Measurements from ENCODE around the gene SNED1. TPM values are rescaled to one million over a fixed set of nuclear protein-coding genes. Genes with fewer than 3 reads are reported as not detected.
A peak's percentile ranks its signal among the peaks of the same experiment; 100 is the strongest.

SNED1 gene
- total and polyA plus RNA-seq, 3 experiments from 2014 or later = 0.90 to 3.5 (median 1.8) TPM

DNA sequence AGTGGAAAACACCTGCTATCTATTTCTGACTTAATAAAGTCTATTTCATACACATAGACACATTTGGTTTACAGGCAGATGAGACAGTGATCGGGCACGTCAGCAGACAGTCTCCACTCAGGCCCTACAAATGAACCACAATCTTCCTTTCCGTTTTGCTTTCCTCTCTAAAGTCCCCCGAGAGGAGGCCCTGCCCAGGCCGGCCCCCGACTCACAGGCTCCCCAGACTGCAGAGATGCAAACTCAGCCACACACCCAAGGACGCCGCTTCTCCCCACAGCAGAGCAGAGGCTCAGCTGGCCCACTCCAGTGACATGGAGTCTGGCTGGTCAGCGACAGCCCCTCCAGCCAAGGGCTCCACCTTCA, 113.0 kb downstream of the SNED1 start:
- Mint-ChIP-seq H3K4me3 (peak overlapping the region; percentile 78 to 95 (median 90)), H3K27ac (peak overlapping the region; percentile 80 to 99 (median 96)), H3K9me3 (no peaks in the 10 kb centered on the region), H3K27me3 (no peaks in the 10 kb centered on the region), H3K4me1 (peaks cover 48 to 71% (median 48%) of the 10 kb centered on the region in 3 donors), H3K36me3 (peaks cover 3 to 86% (median 18%) of the 10 kb centered on the region in 3 donors)
- CTCF ChIA-PET = interaction anchor here (1.2 to 7.7 kb wide), 2 partner anchors 33 to 39 kb away, joined by 4 to 54 read pairs; partner anchors contain the start of genes PASK and PPP1R7
- Histone ChIP-seq H3K4me1 (ENCODE audit: insufficient read depth, low read length) (peaks cover 49% of the 10 kb centered on the region), H3K27ac (ENCODE audit: low read depth, low read length) (peak overlapping the region; percentile 51), H3K27me3 (ENCODE audit: insufficient read depth, low read length, poor library complexity, severe bottlenecking) (no peaks in the 10 kb centered on the region), H3K9me3 (ENCODE audit: low read length) (no peaks in the 10 kb centered on the region), H3K4me3 (ENCODE audit: low read length) (peak overlapping the region; percentile 40), H3K36me3 (ENCODE audit: insufficient read depth, low read length) (no peaks in the 10 kb centered on the region)
- DNase-seq = peak in 3 of 5 donors; percentile 42 to 65 (median 62)
- POLR2A ChIA-PET = interaction anchor here (1.2 to 4.7 kb wide), 3 partner anchors 9 to 39 kb away, joined by 6 to 42 read pairs (median 24); partner anchors contain the start of genes MTERF4, PASK and PPP1R7

DNA sequence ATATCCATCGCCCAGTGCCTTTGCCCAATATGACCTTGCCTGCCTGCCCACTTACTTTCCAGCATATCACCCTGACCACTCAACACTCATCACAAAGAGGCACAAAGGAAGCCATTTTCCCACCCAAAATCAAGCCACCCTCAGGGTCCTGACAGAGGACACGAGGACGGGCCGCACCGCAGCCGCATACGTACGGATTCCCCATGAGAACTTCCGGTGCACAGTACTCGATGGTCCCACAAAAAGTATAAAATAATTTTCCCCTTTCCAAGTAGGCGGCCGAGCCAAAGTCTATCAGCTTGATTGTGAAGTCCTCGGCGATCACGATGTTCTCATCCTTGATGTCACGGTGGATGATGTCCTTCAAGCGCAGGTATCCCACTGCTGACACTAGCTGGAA, 113.6 kb downstream of the SNED1 start:
- H3K4me3 ChIP-seq (ENCODE audit: low read length) = peak overlapping the region; percentile 40
- DNase-seq = no peak
- H3K9me3 Mint-ChIP-seq = no peaks in the 10 kb centered on the region

DNA sequence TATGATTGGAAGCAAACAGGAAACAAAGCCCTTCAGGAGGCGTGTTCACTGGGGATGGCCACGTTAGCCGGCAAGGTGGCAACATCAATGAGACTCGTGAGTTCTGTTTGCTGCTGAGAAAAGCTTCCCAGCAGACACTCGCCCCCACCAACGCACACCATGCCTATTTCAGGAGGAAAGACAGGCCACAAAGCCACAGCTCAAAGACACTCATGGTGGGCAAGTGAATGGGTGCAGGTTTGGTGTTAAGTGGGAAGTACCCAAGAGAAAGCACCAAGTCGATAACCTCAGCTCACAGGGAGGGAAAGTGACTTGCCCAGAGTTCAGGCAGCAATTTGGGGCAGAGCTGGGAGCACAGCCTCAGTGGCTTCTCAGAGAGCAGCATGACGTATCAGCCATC, 114.2 kb downstream of the SNED1 start:
- Histone ChIP-seq H3K4me3 (ENCODE audit: low read length) (no peak overlapping the region), H3K36me3 (ENCODE audit: insufficient read depth, low read length) (no peaks in the 10 kb centered on the region), H3K27me3 (ENCODE audit: insufficient read depth, low read length, poor library complexity, severe bottlenecking) (no peaks in the 10 kb centered on the region), H3K9me3 (ENCODE audit: low read length) (no peaks in the 10 kb centered on the region), H3K4me1 (ENCODE audit: insufficient read depth, low read length) (peaks cover 42% of the 10 kb centered on the region), H3K27ac (ENCODE audit: low read depth, low read length) (no peak overlapping the region)
- no peaks in the 10 kb centered on the region for H3K9me3 Mint-ChIP-seq
- CTCF ChIA-PET = interaction anchor here (0.9 to 7.7 kb wide), 2 partner anchors 34 to 37 kb away, joined by 5 to 54 read pairs; partner anchors contain the start of genes PASK and PPP1R7
- peak overlapping the region; percentile 80 to 99 (median 96) for H3K27ac Mint-ChIP-seq
- POLR2A ChIA-PET = interaction anchor here (0.6 to 3.2 kb wide), 5 partner anchors 10 to 572 kb away, joined by 3 to 24 read pairs (median 6); partner anchors contain the start of genes MTERF4, PASK and PPP1R7
- H3K27me3 Mint-ChIP-seq = no peaks in the 10 kb centered on the region
- DNase-seq = peak; percentile 21 to 76 (median 47)
- H3K36me3 Mint-ChIP-seq = peaks cover 3 to 85% (median 20%) of the 10 kb centered on the region in 3 donors
- H3K4me3 Mint-ChIP-seq = peak overlapping the region; percentile 78 to 95 (median 90)
- peaks cover 46 to 62% (median 49%) of the 10 kb centered on the region in 3 donors for H3K4me1 Mint-ChIP-seq

More for the DNA sequence above, 113.6 kb downstream of the SNED1 start:
- peak overlapping the region; percentile 78 to 95 (median 90) for H3K4me3 Mint-ChIP-seq
- Histone ChIP-seq H3K27ac (ENCODE audit: low read depth, low read length) (peak overlapping the region; percentile 51), H3K4me1 (ENCODE audit: insufficient read depth, low read length) (peaks cover 48% of the 10 kb centered on the region), H3K36me3 (ENCODE audit: insufficient read depth, low read length) (no peaks in the 10 kb centered on the region), H3K27me3 (ENCODE audit: insufficient read depth, low read length, poor library complexity, severe bottlenecking) (no peaks in the 10 kb centered on the region), H3K9me3 (ENCODE audit: low read length) (no peaks in the 10 kb centered on the region)
- no peaks in the 10 kb centered on the region for H3K27me3 Mint-ChIP-seq
- peak overlapping the region; percentile 80 to 99 (median 96) for H3K27ac Mint-ChIP-seq
- peaks cover 48 to 68% (median 50%) of the 10 kb centered on the region in 3 donors for H3K4me1 Mint-ChIP-seq
- ChIA-PET POLR2A (interaction anchor here (1.2 to 3.2 kb wide), 4 partner anchors 10 to 37 kb away, joined by 3 to 24 read pairs (median 10); partner anchors contain the start of genes MTERF4, PASK and PPP1R7), CTCF (interaction anchor here (7.7 kb wide), 1 partner anchor 38 kb away, joined by 54 read pairs; the partner anchor contains the start of genes PASK and PPP1R7)
- peaks cover 3 to 86% (median 20%) of the 10 kb centered on the region in 3 donors for H3K36me3 Mint-ChIP-seq

DNA sequence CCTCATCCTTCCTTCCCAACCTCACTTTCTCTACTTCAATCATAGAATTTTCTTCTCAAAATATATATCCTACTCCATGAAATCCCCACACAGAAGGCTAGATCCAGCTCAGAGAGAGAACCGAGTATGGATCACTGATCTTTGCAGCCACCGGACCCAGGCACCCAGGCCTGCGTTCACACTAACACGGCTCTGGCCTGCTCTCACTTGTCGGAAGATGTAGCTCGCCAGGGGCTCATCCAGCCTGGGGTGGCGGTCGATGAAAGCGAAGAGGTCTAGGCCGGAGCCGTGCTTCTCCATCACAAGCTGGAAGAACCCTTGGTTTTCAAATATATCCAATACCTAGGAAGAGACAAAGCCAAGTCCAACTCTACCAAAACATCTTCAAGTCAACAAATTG, 116.4 kb downstream of the SNED1 start:
- Mint-ChIP-seq H3K27me3 (no peaks in the 10 kb centered on the region), H3K4me1 (peaks cover 25 to 44% (median 29%) of the 10 kb centered on the region in 3 donors), H3K27ac (peak overlapping the region in 1 of 8 donors; percentile 75), H3K9me3 (no peaks in the 10 kb centered on the region), H3K36me3 (peaks cover 0 to 79% (median 20%) of the 10 kb centered on the region in 3 donors), H3K4me3 (peak overlapping the region in 1 of 7 donors; percentile 31)
- no peaks in the 10 kb centered on the region for H3K36me3 ChIP-seq (ENCODE audit: insufficient read depth, low read length)
- DNase-seq = no peak
- no peaks in the 10 kb centered on the region for H3K27me3 ChIP-seq (ENCODE audit: insufficient read depth, low read length, poor library complexity, severe bottlenecking)
- POLR2A ChIA-PET = no interaction called here
- peaks cover 23% of the 10 kb centered on the region for H3K4me1 ChIP-seq (ENCODE audit: insufficient read depth, low read length)
- H3K4me3 ChIP-seq (ENCODE audit: low read length) = no peak overlapping the region
- no peaks in the 10 kb centered on the region for H3K9me3 ChIP-seq (ENCODE audit: low read length)
- CTCF ChIA-PET = interaction anchor here (7.7 kb wide), 1 partner anchor 35 kb away, joined by 54 read pairs; the partner anchor contains the start of genes PASK and PPP1R7
- no peak overlapping the region for H3K27ac ChIP-seq (ENCODE audit: low read depth, low read length)

DNA sequence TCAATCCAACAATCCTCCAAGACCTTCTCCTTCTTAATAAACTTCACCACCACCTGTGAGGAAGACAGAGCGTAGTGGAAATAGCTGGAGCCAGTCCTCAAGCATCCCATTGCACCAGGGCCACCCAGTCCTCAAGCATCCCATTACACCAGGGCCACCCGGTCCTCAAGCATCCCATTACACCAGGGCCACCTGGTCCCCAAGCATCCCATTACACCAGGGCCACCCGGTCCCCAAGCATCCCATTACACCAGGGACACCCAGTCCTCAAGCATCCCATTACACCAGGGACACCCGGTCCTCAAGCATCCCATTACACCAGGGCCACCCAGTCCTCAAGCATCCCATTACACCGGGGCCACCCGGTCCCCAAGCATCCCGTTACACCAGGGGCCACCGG, 116.9 kb downstream of the SNED1 start:
- ChIA-PET CTCF (no interaction called here), POLR2A (no interaction called here)
- H3K36me3 Mint-ChIP-seq = peaks cover 2 to 76% (median 21%) of the 10 kb centered on the region in 3 donors
- peaks cover 18% of the 10 kb centered on the region for H3K4me1 ChIP-seq (ENCODE audit: insufficient read depth, low read length)
- no peak overlapping the region for H3K4me3 ChIP-seq (ENCODE audit: low read length)
- no peak overlapping the region for H3K27ac ChIP-seq (ENCODE audit: low read depth, low read length)
- H3K9me3 ChIP-seq (ENCODE audit: low read length) = no peaks in the 10 kb centered on the region
- no peaks in the 10 kb centered on the region for H3K36me3 ChIP-seq (ENCODE audit: insufficient read depth, low read length)
- H3K9me3 Mint-ChIP-seq = no peaks in the 10 kb centered on the region
- DNase-seq = no peak
- no peaks in the 10 kb centered on the region for H3K27me3 ChIP-seq (ENCODE audit: insufficient read depth, low read length, poor library complexity, severe bottlenecking)
- H3K4me1 Mint-ChIP-seq = peaks cover 20 to 38% (median 25%) of the 10 kb centered on the region in 3 donors
- H3K27me3 Mint-ChIP-seq = no peaks in the 10 kb centered on the region
- peak overlapping the region in 3 of 8 donors; percentile 14 to 84 (median 75) for H3K27ac Mint-ChIP-seq
- H3K4me3 Mint-ChIP-seq = no peak overlapping the region

DNA sequence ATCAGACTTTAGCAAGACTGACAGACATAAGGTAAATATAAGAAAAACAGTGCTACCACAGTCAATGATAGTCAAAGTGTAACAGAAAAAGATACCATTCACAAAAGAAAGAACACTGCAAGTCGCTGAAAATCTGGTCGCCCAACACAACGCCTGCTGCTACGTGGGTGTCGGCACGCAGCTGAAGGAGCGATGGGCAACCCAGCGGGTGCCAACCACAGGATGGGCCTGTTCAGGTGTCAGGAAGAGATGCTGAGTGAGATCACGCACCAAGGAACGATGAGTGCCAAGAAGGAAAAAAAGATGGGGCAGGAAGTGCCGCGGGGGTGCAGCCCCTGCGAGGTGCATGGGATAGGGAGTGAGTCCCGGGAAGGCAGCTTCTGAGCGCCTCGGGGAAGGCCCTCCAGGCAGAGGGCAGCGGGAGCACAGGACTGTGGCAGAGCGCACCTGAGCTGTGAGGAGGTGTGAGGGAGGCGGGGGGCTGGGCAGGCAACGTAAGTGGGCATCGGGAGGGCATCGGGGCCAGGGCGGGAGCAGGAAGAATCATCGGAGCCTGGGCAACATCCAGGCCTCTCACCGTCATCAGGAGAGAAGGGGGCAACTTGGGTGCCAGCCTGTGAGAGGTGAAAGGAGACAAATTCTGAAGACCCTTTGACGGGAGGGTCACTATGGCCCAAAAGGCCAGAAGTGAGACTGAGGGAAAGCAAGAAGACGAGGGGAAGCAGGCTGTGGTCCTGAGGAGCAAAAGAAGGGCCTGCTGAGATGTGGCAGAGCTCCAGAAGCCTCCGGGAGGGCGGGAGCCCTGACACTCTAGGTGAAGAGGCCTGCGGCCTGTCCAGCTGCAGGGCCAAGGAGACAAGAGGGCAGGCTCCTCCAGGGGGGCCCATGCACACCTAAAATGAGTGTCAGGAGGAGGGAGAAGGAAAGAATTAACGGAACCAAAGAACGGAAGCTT, 118.5 kb downstream of the SNED1 start:
- Mint-ChIP-seq H3K27ac (peak overlapping the region in 4 of 8 donors; percentile 1 to 83 (median 49)), H3K27me3 (no peaks in the 10 kb centered on the region), H3K4me3 (no peak overlapping the region), H3K36me3 (peaks cover 14 to 77% (median 25%) of the 10 kb centered on the region in 3 donors), H3K4me1 (peaks cover 12 to 23% (median 16%) of the 10 kb centered on the region in 3 donors), H3K9me3 (no peaks in the 10 kb centered on the region)
- DNase-seq = no peak
- Histone ChIP-seq H3K4me1 (ENCODE audit: insufficient read depth, low read length) (peaks cover 6% of the 10 kb centered on the region), H3K27ac (ENCODE audit: low read depth, low read length) (no peak overlapping the region), H3K9me3 (ENCODE audit: low read length) (no peaks in the 10 kb centered on the region), H3K36me3 (ENCODE audit: insufficient read depth, low read length) (no peaks in the 10 kb centered on the region), H3K27me3 (ENCODE audit: insufficient read depth, low read length, poor library complexity, severe bottlenecking) (no peaks in the 10 kb centered on the region), H3K4me3 (ENCODE audit: low read length) (no peak overlapping the region)
- POLR2A ChIA-PET = no interaction called here
- CTCF ChIA-PET = no interaction called here

DNA sequence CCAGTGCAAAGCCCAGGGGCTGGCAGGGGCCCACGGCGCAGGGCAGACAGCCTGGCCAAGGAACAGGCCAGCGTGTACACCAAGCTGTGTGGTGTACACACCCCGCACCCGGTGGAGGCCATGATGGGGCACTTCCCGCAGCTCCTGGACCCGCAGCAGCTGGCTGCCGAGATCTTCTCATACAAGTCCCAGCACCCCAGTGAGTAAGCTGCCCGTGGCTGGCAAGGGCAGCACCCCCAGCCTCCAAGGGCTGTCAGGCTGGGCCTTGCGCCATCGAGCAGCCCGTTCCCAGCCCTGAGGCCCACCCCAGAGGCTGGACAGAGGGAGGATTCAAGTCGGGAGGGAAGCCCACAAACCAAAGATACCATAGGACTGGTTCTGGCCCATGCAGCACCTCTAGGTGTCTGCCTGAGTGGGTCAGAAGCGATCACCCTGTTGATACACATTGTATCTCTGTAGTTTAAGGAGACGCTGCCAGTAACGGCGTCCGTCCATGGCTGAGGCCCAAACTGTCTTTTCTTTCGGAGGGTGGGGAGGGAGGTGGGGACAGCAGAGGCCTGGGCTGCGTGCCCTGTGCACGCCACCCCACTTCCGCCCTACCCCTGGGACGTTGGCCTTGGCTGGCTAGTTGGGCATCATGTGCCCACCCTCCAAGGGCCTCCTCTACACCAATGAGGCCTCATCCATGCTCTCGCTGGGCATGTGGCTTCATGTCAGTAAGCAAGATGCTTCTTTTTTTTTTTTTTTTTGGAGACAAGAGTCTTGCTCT, 120.5 kb downstream of the SNED1 start:
- H3K4me1 ChIP-seq (ENCODE audit: insufficient read depth, low read length) = no peaks in the 10 kb centered on the region
- Mint-ChIP-seq H3K4me1 (peaks cover 2 to 15% (median 5%) of the 10 kb centered on the region in 3 donors), H3K27ac (no peak overlapping the region), H3K4me3 (no peak overlapping the region), H3K36me3 (peaks cover 15 to 76% (median 28%) of the 10 kb centered on the region in 3 donors), H3K9me3 (no peaks in the 10 kb centered on the region), H3K27me3 (no peaks in the 10 kb centered on the region)
- ChIA-PET POLR2A (no interaction called here), CTCF (no interaction called here)
- H3K27ac ChIP-seq (ENCODE audit: low read depth, low read length) = no peak overlapping the region
- H3K9me3 ChIP-seq (ENCODE audit: low read length) = no peaks in the 10 kb centered on the region
- no peak overlapping the region for H3K4me3 ChIP-seq (ENCODE audit: low read length)
- no peak for DNase-seq
- no peaks in the 10 kb centered on the region for H3K27me3 ChIP-seq (ENCODE audit: insufficient read depth, low read length, poor library complexity, severe bottlenecking)
- no peaks in the 10 kb centered on the region for H3K36me3 ChIP-seq (ENCODE audit: insufficient read depth, low read length)
